ENCODE measurements around the gene SLC24A3. TPM values are rescaled to one million over a fixed set of nuclear protein-coding genes. Genes with fewer than 3 reads are reported as not detected.

Gene SLC24A3
- polyA plus RNA-seq, 1 experiment: 1.7 TPM

- TF ChIP-seq, protein P1, sequence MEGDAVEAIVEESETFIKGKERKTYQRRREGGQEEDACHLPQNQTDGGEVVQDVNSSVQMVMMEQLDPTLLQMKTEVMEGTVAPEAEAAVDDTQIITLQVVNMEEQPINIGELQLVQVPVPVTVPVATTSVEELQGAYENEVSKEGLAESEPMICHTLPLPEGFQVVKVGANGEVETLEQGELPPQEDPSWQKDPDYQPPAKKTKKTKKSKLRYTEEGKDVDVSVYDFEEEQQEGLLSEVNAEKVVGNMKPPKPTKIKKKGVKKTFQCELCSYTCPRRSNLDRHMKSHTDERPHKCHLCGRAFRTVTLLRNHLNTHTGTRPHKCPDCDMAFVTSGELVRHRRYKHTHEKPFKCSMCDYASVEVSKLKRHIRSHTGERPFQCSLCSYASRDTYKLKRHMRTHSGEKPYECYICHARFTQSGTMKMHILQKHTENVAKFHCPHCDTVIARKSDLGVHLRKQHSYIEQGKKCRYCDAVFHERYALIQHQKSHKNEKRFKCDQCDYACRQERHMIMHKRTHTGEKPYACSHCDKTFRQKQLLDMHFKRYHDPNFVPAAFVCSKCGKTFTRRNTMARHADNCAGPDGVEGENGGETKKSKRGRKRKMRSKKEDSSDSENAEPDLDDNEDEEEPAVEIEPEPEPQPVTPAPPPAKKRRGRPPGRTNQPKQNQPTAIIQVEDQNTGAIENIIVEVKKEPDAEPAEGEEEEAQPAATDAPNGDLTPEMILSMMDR (IDR thresholded peaks at IDR 0.05; ENCODE audit: insufficient read depth, low read depth, low read length): no peak
- POLR2A ChIA-PET: no interaction called here
- CTCF ChIA-PET: no interaction called here
Measured at GRCh38 chr20:19292254-19292653, 79.8 kb downstream of the SLC24A3 start.

DNA sequence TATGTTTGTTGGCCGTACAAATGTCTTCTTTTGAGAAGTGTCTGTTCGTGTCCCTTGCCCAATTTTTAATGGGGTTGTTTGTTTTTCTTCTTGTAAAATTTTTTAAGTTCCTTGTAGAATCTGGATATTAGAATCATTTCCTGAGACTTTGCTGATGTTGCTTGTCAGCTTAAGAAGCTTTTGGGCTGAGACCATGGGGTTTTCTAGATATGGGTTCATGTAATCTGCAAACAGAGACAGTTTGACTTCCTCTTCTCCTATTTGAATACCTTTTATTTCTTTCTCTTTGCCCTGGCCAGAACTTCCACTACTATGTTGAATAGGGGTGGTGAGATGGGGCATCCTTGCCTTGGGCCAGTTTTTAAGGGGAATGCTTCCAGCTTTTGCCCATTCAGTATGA lies 82.6 kb downstream of the SLC24A3 start:
- POLR2A ChIA-PET: no interaction called here
- CTCF ChIA-PET: no interaction called here
- no peaks in the 10 kb centered on the region for H3K27me3 ChIP-seq (ENCODE audit: control insufficient read depth, insufficient read depth, low read length)
- no peaks in the 10 kb centered on the region for H3K36me3 ChIP-seq (ENCODE audit: control insufficient read depth, insufficient read depth, low read length)
- no peak for DNase-seq (ENCODE audit: low read depth)
- H3K4me3 ChIP-seq (ENCODE audit: low read depth, low read length): no peak overlapping the region
- TF ChIP-seq, protein P1 (IDR thresholded peaks at IDR 0.05; ENCODE audit: insufficient read depth, low read depth, low read length): no peak

More at GRCh38 chr20:19292254-19292653, 79.8 kb downstream of the SLC24A3 start:
- H3K4me3 ChIP-seq (ENCODE audit: low read depth, low read length): no peak overlapping the region
- no peaks in the 10 kb centered on the region for H3K27me3 ChIP-seq (ENCODE audit: control insufficient read depth, insufficient read depth, low read length)
- H3K36me3 ChIP-seq (ENCODE audit: control insufficient read depth, insufficient read depth, low read length): no peaks in the 10 kb centered on the region
- DNase-seq (ENCODE audit: low read depth): no peak

DNA sequence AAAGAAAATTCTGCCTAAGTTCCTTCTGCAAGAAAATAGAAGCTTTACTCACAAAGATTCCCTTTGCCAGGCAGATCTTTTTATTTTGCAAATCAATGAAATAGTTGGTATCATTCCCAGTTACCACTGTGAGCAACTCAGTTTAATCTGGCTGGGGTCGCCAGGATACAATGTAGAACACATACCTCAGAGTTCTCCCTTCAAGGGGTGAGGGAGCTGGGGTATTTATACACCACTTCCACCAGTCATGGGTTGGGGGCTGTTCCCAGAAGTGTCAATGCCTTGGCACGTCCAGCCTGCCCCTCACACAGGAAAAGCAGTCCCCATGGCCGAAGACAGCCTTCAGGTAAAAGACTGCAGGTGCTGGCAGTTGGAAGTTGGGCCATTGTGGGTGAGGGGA lies 86.2 kb downstream of the SLC24A3 start:
- Histone ChIP-seq H3K36me3 (ENCODE audit: control insufficient read depth, insufficient read depth, low read length) (no peaks in the 10 kb centered on the region), H3K27me3 (ENCODE audit: control insufficient read depth, insufficient read depth, low read length) (no peaks in the 10 kb centered on the region), H3K4me3 (ENCODE audit: low read depth, low read length) (no peak overlapping the region)
- ChIA-PET POLR2A (no interaction called here), CTCF (no interaction called here)
- no peak for DNase-seq (ENCODE audit: low read depth)
- TF ChIP-seq, protein P1 (IDR thresholded peaks at IDR 0.05; ENCODE audit: insufficient read depth, low read depth, low read length): no peak

DNA sequence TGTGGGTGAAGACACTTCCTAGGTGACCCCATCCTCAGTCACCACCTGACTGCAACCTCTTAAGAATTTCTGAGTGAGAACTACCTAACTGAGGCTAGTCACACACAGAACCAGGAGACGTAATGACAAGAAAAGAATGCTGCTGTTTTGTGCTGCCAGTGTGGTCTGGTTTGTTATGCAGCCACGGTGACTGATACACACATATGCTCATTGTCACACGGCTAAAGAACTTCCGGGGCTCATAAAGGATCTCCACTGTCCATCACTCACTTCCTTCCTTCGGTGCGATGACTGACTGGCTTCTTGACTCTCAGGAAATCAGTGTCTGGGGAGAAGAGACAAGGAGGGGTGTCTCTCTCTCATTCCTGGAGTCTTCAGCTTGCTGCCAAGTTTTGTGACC lies 88.0 kb downstream of the SLC24A3 start:
- Histone ChIP-seq H3K4me3 (ENCODE audit: low read depth, low read length) (no peak overlapping the region), H3K27me3 (ENCODE audit: control insufficient read depth, insufficient read depth, low read length) (no peaks in the 10 kb centered on the region), H3K36me3 (ENCODE audit: control insufficient read depth, insufficient read depth, low read length) (no peaks in the 10 kb centered on the region)
- POLR2A ChIA-PET: no interaction called here
- CTCF ChIA-PET: interaction anchor here (0.6 kb wide), 1 partner anchor 247 kb away, joined by 4 read pairs; no protein-coding TSS in a partner anchor
- no peak for DNase-seq (ENCODE audit: low read depth)
- TF ChIP-seq, protein P1 (IDR thresholded peaks at IDR 0.05; ENCODE audit: insufficient read depth, low read depth, low read length): no peak

DNA sequence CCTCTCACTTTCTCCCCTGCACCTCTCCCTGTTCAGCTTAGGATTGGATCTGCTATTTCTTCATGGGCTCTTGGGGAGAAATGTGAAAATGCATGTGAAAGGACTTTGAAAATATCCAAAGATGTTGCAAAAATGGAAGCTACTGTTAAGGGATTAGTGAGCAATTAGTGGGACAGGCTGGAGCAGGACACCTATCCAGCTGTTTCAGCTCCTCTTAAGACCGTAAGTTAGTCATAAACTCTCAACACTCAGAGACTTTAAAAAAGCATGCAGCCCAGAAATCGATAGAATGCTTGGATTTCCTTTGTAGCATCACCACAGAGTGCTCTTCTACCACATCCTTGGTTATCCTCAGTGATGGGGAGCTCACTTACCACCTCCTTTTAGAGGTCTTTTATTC lies 88.7 kb downstream of the SLC24A3 start:
- no peaks in the 10 kb centered on the region for H3K27me3 ChIP-seq (ENCODE audit: control insufficient read depth, insufficient read depth, low read length)
- H3K4me3 ChIP-seq (ENCODE audit: low read depth, low read length): no peak overlapping the region
- ChIA-PET CTCF (interaction anchor here (0.6 to 1.0 kb wide), 3 partner anchors 9 to 247 kb away, joined by 3 to 6 read pairs (median 4); no protein-coding TSS in a partner anchor), POLR2A (no interaction called here)
- no peaks in the 10 kb centered on the region for H3K36me3 ChIP-seq (ENCODE audit: control insufficient read depth, insufficient read depth, low read length)
- TF ChIP-seq, protein P1 (IDR thresholded peaks at IDR 0.05; ENCODE audit: insufficient read depth, low read depth, low read length): no peak
- DNase-seq (ENCODE audit: low read depth): no peak

Data from BJ (cell line).